HG03575 (cell line): ENCODE data around the gene MACF1.

Experiments
- ATAC-seq: cut with Tn5 transposase; IDR thresholded peaks from one replicate; pipeline ENCODE4 v1.9.1; 2021; ENCODE audit not compliant: unreplicated experiment, insufficient number of reproducible peaks, low FRiP score; ENCODE audit errors: extremely low read depth

The MACF1 gene

DNA sequence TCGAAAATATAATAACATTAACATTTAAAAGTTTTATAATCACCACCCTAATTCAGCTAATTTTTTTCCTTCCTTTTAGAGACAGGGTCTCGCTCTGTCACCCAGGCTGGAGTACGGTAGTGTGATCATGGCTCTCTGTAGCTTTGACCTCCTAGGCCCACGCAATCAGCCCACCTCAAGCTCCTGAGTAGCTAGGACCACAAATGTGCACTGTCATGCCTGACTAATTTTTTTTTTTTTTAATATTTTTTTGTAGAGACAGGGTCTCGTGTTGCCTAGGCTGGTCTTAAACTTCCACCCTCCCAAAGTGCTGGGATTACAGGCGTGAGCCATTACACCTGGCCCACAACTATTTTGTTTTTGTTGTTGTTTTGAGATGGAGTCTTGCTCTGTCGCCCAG, 172.2 kb downstream of the MACF1 start:
- no peak for ATAC-seq

DNA sequence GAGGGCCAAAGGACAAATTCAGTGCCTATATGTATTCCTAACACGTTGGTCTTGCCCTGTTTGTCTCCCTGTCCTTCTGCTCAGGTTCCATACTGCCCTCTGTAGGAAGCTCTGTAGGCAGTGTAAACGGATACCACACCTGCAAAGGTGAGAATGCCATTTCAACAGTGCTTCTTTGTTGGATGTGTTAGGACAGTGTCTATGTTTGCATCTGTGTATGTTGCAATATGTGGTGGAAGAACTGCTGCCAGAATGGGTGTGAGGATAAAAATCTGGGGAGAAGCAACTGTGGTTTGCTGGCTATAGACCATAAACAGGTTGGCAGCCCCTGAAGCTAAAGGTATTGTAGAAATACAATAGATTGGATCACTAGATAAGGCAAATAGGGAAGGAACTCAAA, 173.9 kb downstream of the MACF1 start:
- no peak for ATAC-seq

DNA sequence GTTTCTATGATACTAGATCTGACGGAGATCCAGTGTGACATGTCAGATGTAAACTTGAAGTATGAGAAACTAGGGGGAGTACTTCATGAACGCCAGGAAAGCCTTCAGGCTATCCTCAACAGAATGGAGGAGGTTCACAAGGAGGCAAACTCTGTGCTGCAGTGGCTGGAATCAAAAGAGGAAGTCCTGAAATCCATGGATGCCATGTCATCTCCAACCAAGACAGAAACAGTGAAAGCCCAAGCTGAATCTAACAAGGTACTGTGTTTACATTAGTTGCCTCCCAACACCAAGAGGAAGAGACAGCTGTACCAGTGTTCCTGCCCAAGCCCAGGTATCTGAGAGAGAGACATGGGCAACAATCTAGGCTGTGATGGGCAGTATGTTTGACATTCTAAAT, 174.7 kb downstream of the MACF1 start:
- no peak for ATAC-seq

DNA sequence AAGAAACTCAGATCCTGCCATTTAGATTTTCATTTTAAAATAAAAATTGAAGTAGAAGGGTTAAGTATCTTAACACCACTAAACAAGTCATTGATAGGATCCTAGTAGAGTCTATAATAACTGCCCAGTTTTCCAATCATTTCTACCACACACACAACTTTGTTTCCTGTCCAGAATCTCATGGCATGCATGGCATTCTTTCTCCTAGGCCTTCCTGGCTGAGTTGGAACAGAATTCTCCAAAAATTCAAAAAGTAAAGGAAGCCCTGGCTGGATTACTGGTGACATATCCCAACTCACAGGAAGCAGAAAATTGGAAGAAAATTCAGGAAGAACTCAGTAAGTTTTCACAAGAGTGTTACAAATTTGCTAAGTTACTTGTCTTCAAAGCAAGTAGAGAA, 175.5 kb downstream of the MACF1 start:
- no peak for ATAC-seq

DNA sequence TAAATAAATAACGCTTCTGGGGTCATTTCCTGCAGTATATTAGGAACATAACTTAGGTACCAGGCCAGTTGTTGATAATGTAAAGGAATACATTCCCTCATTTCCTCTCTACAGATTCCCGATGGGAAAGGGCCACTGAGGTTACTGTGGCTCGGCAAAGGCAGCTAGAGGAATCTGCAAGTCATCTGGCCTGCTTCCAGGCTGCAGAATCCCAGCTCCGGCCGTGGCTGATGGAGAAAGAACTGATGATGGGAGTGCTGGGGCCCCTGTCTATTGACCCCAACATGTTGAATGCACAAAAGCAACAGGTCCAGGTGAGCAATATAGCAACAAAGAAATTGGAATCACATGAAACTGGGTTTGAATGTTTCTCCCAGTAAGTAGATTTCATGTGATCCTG, 177.3 kb downstream of the MACF1 start:
- ATAC-seq, result no peak

DNA sequence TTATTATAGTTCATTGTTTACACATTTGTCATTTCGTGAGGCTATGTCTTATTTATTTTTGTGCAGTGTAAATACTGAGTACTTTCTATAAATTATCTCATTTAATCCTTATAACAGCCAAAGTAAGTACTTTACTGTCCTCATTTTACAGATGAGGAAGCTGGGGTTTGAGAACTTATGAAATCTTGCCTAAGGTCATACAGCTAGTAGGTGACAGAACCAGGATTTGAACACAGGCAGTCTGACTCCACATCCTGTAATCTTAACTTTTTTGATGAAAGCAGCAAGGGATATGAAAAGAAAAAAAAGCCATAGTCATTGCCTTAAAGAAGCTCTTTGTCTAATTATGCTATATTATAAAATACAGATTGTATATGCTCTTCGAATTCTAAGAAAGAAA, 179.8 kb downstream of the MACF1 start:
- no peak for ATAC-seq

DNA sequence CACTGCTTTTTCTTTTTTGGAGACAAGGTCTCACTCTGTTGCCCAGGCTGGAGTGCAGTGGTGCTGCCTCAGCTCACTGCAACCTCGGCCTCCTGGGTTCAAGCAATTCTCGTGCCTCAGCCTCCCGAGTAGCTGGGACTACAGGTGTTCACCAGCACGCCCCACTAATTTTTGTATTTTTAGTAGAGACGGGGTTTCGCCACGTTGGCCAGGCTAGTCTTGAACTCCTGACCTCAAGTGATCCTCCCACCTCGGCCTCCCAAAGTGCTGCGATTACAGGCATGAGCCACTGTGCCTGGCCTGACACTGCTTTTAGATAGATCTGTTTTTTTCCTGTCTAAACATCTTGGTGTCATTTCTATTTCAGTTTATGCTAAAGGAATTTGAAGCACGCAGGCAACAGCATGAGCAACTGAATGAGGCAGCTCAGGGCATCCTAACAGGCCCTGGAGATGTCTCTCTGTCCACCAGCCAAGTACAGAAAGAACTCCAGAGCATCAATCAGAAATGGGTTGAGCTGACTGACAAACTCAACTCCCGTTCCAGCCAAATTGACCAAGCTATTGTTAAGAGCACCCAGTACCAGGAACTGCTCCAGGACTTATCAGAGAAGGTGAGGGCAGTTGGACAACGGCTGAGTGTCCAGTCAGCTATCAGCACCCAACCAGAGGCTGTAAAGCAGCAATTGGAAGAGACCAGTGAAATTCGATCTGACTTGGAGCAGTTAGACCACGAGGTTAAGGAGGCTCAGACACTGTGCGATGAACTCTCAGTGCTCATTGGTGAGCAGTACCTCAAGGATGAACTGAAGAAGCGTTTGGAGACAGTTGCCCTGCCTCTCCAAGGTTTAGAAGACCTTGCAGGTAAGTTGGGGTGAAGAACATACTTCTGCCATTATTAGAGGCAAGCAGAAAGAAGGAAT, 180.8 kb downstream of the MACF1 start:
- ATAC-seq, result no peak

DNA sequence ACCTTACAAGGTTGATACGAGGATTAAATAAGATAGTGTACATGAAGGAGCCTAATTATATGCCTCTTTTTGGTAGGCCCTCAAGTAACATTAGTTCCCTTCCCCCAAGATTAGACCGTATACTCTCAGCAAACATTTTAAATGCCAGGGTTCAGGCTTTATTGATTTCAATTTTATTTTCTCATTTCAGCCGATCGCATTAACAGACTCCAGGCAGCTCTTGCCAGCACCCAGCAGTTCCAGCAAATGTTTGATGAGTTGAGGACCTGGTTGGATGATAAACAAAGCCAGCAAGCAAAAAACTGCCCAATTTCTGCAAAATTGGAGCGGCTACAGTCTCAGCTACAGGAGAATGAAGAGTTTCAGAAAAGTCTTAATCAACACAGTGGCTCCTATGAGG, 182.5 kb downstream of the MACF1 start:
- no peak for ATAC-seq

DNA sequence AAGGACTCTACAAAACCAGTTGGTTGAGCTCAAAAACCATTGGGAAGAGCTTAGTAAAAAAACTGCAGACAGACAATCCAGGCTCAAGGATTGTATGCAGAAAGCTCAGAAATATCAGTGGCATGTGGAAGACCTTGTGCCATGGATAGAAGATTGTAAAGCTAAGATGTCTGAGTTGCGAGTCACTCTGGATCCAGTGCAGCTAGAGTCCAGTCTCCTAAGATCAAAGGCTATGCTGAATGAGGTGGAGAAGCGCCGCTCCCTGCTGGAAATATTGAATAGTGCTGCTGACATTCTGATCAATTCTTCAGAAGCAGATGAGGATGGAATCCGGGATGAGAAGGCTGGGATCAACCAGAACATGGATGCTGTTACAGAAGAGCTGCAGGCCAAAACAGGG, 183.0 kb downstream of the MACF1 start:
- ATAC-seq, result no peak

DNA sequence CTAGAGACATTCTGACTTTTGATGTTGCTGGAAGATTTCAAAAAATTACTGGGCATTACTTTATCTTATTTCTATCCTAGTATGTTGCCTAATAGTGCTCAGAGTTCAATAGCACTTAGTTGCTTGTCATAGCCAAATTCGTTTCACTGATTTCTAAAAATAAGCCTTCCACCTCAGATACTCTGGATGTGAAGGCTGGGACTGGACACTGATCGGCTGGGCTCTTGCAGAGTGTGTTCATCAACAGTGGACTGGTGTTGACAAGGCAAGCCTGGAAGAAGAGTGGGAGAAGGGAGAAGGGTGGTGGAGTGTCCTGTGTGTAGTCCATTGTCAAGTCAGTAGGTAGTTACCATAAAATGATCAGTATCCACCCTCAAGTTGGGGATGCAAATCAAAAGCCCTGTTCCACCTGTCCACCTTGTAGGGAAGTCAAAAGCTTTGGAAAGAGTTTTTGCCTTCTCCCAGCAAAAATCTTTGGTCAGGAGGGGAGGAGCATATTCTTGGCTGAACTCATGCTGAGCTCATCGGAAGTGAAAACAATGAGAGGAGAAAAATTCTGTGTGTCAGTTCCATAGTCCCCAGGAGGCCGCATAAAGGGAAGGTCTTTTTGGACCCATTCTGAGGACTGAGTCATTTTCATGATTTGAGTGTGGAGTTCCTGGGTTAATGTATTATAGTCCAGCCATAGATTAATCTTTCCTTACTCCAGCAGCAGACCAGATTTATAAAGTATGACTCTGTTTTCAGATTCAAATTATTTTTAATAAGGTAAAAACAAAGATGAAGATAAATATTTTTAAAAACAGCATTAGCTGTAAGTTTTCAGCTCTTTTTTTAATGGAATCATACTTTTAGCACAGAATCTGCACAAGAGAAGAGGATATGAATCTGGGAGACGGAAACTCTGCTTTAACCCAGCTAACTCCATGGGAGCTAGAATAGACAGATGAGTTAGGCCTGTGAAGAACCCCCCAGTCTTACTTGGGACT, 187.5 kb downstream of the MACF1 start:
- no peak for ATAC-seq

DNA sequence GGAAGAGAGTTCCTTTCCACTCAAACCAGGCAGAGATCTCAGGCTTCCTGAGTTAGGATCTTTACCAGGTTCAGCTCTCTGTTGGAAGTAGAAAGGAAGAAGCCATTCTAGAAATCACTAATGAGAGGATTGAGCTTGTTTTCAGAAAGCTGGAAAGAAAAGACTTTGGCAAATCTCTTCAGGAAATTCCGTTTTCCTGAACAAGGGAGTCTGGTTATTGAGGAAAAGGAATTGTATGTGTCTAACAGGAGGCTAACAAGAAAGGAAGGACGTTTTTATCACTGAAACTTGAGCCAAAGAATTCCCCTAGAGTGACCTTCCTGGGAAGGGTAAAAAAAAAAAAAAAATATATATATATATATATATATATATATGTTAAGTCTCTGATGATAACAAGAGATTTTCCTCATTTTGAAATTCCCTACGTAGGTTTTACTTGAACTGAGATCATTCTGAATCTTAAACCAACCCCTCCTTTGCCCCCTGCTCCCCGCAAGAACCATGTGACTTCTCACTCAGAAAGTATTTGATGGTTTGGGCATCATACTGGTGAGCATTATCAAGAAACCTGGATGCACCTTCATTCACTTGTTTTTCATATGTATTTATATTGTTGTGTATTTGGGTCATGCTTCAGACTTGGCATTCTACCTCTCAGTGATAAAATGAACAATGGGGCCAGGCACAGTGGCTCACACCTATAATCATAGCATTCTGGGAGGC, 188.5 kb downstream of the MACF1 start:
- no peak for ATAC-seq

DNA sequence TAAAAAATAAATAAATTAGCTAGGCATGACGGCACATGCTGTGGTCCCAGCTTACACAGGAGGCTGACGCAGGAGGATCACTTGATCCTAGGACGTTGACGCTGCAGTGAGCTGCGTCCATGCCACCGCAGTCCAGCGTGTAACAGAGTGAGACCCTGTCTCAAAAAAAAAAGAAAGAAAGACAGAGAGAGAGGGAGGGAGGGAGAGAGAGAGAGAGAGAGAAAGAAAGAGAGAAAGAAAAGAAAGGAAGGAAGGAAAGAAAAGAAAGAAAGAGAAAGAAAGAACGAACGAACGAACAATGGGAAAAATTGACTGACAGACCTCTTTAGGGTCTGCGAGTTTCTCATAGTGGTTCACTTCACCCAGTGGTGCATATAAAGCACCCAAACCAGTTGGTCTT, 189.2 kb downstream of the MACF1 start:
- no peak for ATAC-seq

DNA sequence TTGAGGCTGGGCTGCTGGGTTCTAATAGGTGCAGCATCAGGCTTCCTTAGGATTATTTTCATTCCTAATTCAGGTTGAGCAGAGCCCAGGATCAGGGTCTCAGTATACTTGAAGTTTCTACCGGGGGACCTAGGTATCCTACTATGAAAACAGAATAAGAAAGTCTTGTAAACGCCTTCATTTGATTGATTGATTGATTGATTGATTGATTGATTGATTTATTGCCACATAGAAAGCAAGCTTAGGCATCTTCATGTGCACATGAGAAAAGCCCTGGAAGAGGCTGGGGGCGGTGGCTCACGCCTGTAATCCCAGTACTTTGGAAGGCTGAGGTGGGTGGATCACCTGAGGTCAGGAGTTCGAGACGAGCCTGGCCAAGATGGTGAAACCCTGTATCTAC, 189.6 kb downstream of the MACF1 start:
- no peak for ATAC-seq

DNA sequence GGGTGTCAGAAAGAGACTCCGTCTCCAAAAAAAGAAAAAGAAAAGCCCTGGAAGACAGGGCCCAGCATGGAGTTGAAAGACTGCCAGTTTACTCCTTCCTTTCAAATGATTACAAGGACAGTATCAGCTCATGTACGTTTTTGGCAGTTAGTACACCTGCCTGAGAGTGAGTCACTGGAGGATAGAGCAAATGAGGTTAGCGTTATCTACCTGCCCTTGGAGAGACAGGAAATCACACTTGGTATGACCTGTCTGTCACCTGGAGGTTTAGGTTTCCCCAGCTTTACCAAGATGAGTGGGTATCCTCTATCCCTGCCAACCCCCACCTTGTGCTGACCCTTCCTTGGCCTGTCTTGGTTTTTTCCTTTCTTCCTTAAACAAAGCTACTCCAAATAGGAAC, 190.1 kb downstream of the MACF1 start:
- ATAC-seq, result no peak

DNA sequence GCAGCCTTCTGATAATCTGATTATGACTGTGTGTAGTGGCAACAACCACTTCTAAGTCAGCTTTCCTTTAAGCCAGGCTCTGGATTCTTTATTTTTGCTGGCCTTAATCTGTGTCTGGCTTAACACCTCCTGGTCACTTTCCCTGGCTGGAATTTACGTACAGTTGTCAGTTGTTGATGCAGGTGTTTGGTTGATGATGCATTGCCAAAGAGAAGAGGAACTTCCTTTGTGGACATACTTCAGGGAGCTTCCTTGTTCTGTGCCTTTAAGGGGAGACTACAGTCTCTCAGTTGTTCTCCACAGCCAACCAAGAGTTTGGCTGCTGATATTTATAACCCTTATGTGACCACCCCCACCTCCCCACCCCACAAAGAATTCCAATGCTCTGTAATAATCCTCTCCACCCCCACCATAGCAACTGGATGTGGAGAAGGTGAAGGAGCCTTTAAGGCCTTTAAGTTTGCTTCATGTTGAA, 190.9 kb downstream of the MACF1 start:
- no peak for ATAC-seq

DNA sequence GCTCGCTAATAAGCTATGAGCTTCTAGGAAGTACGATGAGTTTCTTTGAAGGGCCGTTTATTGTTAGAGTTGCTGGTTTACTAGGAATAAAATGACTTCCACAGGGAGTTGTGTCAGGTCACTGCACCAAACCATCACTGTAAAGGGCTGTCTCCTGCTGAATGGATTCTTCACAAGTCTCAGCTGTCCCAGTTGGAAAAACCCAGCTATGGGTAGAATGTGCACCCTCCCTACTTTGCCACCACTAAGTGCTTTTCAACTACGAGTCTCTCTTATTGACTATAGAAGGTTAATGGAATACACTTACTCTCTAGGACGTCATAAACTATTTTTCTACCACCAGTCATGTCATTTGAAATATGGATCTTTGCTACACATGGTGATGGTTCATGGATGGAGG, 192.2 kb downstream of the MACF1 start:
- ATAC-seq, result no peak

DNA sequence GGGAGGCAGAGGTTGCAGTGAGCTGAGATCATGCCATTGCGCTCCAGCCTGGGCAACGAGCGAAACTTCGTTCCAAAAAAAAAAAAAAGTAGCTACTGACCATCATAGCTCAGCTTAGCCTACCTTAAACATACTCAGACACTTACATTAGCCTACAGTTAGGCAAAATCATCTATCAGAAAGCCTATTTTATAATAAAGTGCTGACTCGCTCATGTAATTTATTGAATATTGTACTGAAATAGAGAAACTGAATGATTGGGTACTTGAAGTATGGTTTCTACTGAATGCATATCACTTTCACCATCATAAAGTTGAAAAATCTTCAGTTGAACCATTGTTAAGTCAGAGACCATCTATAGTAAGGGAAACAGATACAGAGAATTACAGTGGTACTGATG, 193.0 kb downstream of the MACF1 start:
- ATAC-seq, result no peak

DNA sequence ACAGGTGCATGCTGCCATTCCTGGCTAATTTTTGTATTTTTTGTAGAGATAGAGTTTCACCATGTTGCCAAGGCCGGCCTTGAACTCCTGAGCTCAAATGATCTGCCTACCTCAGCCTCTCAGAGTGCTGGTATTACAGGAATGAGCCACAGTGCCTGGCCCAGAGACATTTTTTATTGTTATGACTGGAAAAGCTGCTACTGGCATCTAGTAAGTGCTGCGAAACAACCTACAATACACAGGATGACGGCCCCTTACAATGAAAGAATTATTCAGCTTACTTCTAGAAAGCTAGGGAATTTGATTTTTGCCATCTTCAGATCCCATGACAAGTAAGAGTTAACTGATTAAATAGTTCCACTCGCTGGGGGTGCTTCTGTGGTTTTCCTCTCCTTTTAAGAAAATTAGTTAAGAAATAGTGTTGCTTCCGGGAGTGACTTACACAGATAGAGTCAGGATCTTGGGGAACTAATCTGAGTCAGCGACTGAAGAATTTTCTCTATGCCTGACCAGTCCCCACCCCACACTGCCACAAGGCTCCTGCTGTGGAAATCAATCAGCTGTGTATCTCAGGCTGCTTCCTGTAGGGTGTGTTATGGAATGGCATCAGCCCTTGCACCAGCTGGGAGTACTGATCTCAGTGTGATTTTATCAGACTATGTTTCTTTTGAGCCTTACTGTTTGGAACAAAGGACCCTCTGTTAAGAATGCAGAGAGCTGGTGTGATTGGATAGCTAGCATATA, 194.0 kb downstream of the MACF1 start:
- ATAC-seq, result no peak

DNA sequence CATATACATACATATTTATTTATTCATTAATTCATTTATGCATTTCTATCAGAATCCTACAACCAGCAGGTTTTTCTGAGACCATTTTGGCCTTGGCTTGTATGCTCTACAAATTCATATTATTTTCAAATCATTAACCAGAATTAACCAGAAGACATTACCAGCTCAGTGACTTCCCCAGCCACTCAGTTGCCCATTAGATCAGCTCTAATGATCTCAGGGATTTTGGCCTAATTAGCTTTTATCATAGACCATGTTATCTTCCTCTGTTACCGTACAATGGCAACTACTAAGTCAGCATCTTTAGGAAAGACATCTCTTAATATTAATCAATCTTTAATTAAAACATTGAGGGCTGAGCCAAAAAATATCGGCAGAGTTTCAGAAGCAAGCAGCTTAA, 196.6 kb downstream of the MACF1 start:
- no peak for ATAC-seq
